CD14-positive monocyte (primary cell): ENCODE measurements around the gene OTC. TPM values are rescaled to one million over a fixed set of nuclear protein-coding genes. Genes with fewer than 3 reads are reported as not detected.

Experiments
- DNase-seq, 3 donors: peaks; one replicate each; pipeline ENCODE4 v3.0.0-alpha.2; 2011 to 2022
- H2AFZ ChIP-seq: 2 replicates; pipeline ENCODE4 v1.6.0; 2012; ENCODE audit warnings: mild to moderate bottlenecking, low read depth, low read length, inconsistent platforms; ENCODE audit not compliant: insufficient read depth, poor library complexity, severe bottlenecking
- H3K27ac ChIP-seq, 2 donors: 1 replicate in 1 of 2; 2 replicates in 1 of 2; pipeline ENCODE4 v1.5.1; 2012 to 2013; ENCODE audit warnings: low read length in 2 of 2, control low read depth in 1 of 2, inconsistent platforms in 1 of 2, low read depth in 1 of 2, mild to moderate bottlenecking in 1 of 2
- H3K27me3 ChIP-seq, 2 donors: one replicate each; pipeline versions ENCODE4 v1.6.0 to v1.6.1; 2011 to 2013; ENCODE audit warnings: low read length in 2 of 2; ENCODE audit not compliant: control insufficient read depth in 2 of 2, insufficient read depth in 2 of 2
- H3K36me3 ChIP-seq, 2 donors: replicated peaks in 1 of 2; 1 replicate in 1 of 2; 2 replicates in 1 of 2; pipeline versions ENCODE4 v1.5.1 to v1.6.1; 2012 to 2013; ENCODE audit warnings: low read length in 2 of 2, control low read depth in 1 of 2, inconsistent platforms in 1 of 2, mild to moderate bottlenecking in 1 of 2; ENCODE audit not compliant: insufficient read depth in 2 of 2, control insufficient read depth in 1 of 2
- H3K4me1 ChIP-seq, 2 donors: 1 replicate in 1 of 2; 2 replicates in 1 of 2; pipeline versions ENCODE4 v1.5.1 to v1.6.1; 2012 to 2013; ENCODE audit warnings: low read length in 2 of 2, control low read depth in 1 of 2, inconsistent platforms in 1 of 2, mild to moderate bottlenecking in 1 of 2, moderate library complexity in 1 of 2; ENCODE audit not compliant: insufficient read depth in 2 of 2, control insufficient read depth in 1 of 2
- H3K4me2 ChIP-seq: replicated peaks from 2 replicates; pipeline ENCODE3; 2012; ENCODE audit warnings: low read length, moderate library complexity, mild to moderate bottlenecking; ENCODE audit not compliant: poor library complexity, severe bottlenecking; ENCODE audit errors: extremely low read depth
- H3K4me3 ChIP-seq, 3 experiments: fragments of 200-600 bp in 1 of 3; sonication (generic) in 1 of 3; replicated peaks in 1 of 3; 1 replicate in 2 of 3; 2 replicates in 1 of 3; pipeline ENCODE4 v1.5.1; 2011 to 2013; ENCODE audit warnings: low read length in 3 of 3, mild to moderate bottlenecking in 3 of 3, control low read depth in 2 of 3, low read depth in 2 of 3, inconsistent platforms in 1 of 3, moderate library complexity in 1 of 3
- H3K79me2 ChIP-seq: 2 replicates; pipeline ENCODE4 v1.6.0; 2012; ENCODE audit warnings: mild to moderate bottlenecking, control low read depth, inconsistent platforms, low read length, moderate library complexity; ENCODE audit not compliant: insufficient read depth
- H3K9ac ChIP-seq: 2 replicates; pipeline ENCODE4 v1.6.0; 2017; ENCODE audit warnings: low read length, mild to moderate bottlenecking; ENCODE audit not compliant: insufficient read depth, poor library complexity, severe bottlenecking
- H3K9me3 ChIP-seq, 2 donors: replicated peaks in 1 of 2; 1 replicate in 1 of 2; 2 replicates in 1 of 2; pipeline versions ENCODE4 v1.5.1 to v1.6.1; 2012 to 2013; ENCODE audit warnings: low read length in 2 of 2, control low read depth in 1 of 2; ENCODE audit not compliant: control insufficient read depth in 1 of 2, insufficient read depth in 1 of 2
- H4K20me1 ChIP-seq: 2 replicates; pipeline ENCODE4 v1.6.0; 2012; ENCODE audit warnings: mild to moderate bottlenecking, low read length, control low read depth, moderate library complexity; ENCODE audit not compliant: insufficient read depth
- H3K27ac Mint-ChIP-seq, 7 donors: one replicate each; pipeline ENCODE4 v1.8.0; 2020; ENCODE audit warnings: mild to moderate bottlenecking in 7 of 7, mixed read lengths in 7 of 7, moderate library complexity in 6 of 7, inconsistent platforms in 2 of 7
- H3K27me3 Mint-ChIP-seq, 3 donors: one replicate each; pipeline ENCODE4 v1.8.0; 2021 to 2022; ENCODE audit warnings: low read depth in 3 of 3, mild to moderate bottlenecking in 3 of 3, mixed read lengths in 3 of 3, moderate library complexity in 3 of 3, inconsistent platforms in 1 of 3
- H3K36me3 Mint-ChIP-seq, 2 donors: one replicate each; pipeline ENCODE4 v1.8.0; 2020; ENCODE audit warnings: mixed read lengths in 2 of 2, inconsistent platforms in 1 of 2, mild to moderate bottlenecking in 1 of 2
- H3K4me1 Mint-ChIP-seq: one replicate; pipeline ENCODE4 v1.8.0; 2020; ENCODE audit warnings: mild to moderate bottlenecking, mixed read lengths
- H3K4me3 Mint-ChIP-seq, 2 donors: one replicate each; pipeline ENCODE4 v1.8.0; 2020; ENCODE audit warnings: mild to moderate bottlenecking in 2 of 2, mixed read lengths in 2 of 2, moderate library complexity in 1 of 2
- H3K9me3 Mint-ChIP-seq, 7 donors: one replicate each; pipeline ENCODE4 v1.8.0; 2020 to 2022; ENCODE audit warnings: mixed read lengths in 7 of 7, mild to moderate bottlenecking in 6 of 7, moderate library complexity in 6 of 7, inconsistent platforms in 2 of 7
- WGBS: methylation state at CpG from one replicate; pipeline ENCODE4 v1.1.5; 2013; ENCODE audit warnings: missing lambda C conversion rate; ENCODE audit not compliant: insufficient coverage; 5-methylcytosine and 5-hydroxymethylcytosine counted together
- intact Hi-C, 2 donors: fragments of 100-400 bp; cut with micrococcal nuclease; formaldehyde crosslinking; loops; one replicate each; pipeline versions ENCODE4 v1.15.0 to v1.15.1; 2023
- polyA plus RNA-seq, 3 donors: library from polyadenylated mRNA; depleted of rRNA in 1 of 3; unstranded in 2 of 3; stranded (reverse) in 1 of 3; fragments of 300-500 nt in 2 of 3; fragments of >200 nt in 1 of 3; fragmentation: Illumina TruSeq in 2 of 3; gene quantifications; 1 replicate in 2 of 3; 2 replicates in 1 of 3; pipeline ENCODE4 v1.2.3, GENCODE V29; 2012 to 2021
- TF ChIP-seq, protein P1 (sequence below): fragments of 200-600 bp; IDR thresholded peaks from one replicate; pipeline ENCODE4 v1.8.0; 2022; ENCODE audit warnings: antibody characterized with exemption, mild to moderate bottlenecking

Gene OTC
- polyA plus RNA-seq, 3 donors: not detected

DNA sequence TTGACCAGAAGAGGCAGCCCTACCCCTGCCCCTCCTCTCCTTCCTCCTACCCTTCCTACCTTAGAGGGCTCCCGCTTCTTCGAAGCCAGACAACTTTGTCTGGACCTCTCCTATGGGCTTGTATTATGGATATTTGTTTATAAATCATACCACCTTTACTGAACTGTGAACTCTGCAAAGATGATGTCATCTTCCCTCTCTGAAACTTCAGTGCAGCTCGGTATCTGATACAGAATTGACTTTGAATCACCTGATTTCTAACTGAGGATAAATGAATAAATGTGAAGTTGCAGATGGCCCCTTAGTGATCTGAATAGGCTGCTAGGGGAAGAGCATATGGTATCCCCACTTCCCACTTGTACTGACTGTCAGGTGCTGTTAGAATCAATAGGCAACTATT is 1.1 kb upstream of the OTC start:
- H3K4me1 ChIP-seq: peaks cover 11 to 19% of the 10 kb centered on the region in 2 donors
- Mint-ChIP-seq H3K4me1 (peaks cover 18% of the 10 kb centered on the region), H3K4me3 (no peak overlapping the region), H3K27ac (no peak overlapping the region), H3K36me3 (peaks cover 0 to 4% of the 10 kb centered on the region in 2 donors), H3K27me3 (peaks cover 2 to 6% (median 2%) of the 10 kb centered on the region in 3 donors), H3K9me3 (peaks cover 0 to 6% (median 2%) of the 10 kb centered on the region in 7 donors)
- DNase-seq: no peak
- H3K36me3 ChIP-seq: no peaks in the 10 kb centered on the region
- TF ChIP-seq, protein P1, sequence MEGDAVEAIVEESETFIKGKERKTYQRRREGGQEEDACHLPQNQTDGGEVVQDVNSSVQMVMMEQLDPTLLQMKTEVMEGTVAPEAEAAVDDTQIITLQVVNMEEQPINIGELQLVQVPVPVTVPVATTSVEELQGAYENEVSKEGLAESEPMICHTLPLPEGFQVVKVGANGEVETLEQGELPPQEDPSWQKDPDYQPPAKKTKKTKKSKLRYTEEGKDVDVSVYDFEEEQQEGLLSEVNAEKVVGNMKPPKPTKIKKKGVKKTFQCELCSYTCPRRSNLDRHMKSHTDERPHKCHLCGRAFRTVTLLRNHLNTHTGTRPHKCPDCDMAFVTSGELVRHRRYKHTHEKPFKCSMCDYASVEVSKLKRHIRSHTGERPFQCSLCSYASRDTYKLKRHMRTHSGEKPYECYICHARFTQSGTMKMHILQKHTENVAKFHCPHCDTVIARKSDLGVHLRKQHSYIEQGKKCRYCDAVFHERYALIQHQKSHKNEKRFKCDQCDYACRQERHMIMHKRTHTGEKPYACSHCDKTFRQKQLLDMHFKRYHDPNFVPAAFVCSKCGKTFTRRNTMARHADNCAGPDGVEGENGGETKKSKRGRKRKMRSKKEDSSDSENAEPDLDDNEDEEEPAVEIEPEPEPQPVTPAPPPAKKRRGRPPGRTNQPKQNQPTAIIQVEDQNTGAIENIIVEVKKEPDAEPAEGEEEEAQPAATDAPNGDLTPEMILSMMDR: no peak
- H3K27me3 ChIP-seq: no peaks in the 10 kb centered on the region
- H3K27ac ChIP-seq: no peak overlapping the region
- no peak overlapping the region for H3K4me2 ChIP-seq
- H2AFZ ChIP-seq: no peak overlapping the region
- H3K9ac ChIP-seq: no peak overlapping the region
- no peak overlapping the region for H3K4me3 ChIP-seq
- intact Hi-C loops: no loop called here
- no peaks in the 10 kb centered on the region for H4K20me1 ChIP-seq
- H3K79me2 ChIP-seq: no peaks in the 10 kb centered on the region
- no CpG with 5 or more reads among the region's 3 CpGs for WGBS
- H3K9me3 ChIP-seq: no peaks in the 10 kb centered on the region

DNA sequence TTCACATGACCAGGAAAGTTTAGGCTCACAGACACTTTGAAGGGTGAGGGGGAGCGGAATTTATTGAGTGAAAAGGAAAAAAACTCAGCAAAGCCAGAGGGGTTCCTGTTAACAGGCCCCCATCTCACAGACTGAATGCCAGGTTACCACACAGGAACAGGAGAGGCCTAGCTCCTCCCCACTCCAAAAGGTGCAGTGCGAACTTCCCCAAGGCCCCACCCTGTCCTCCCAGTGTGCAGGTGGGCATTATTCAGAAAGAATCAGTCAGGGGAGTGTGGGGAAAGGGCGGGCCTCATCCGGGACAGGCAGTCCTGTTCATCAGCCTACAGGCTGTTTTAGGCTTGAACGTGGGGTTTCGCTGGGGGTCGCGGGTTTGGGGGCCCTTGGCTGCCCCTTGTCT is 4.0 kb downstream of the OTC start:
- Mint-ChIP-seq H3K27me3 (peaks cover 0 to 5% (median 0%) of the 10 kb centered on the region in 3 donors), H3K4me1 (peaks cover 2% of the 10 kb centered on the region), H3K36me3 (no peaks in the 10 kb centered on the region), H3K27ac (no peak overlapping the region), H3K9me3 (peaks cover 0 to 2% (median 0%) of the 10 kb centered on the region in 7 donors), H3K4me3 (no peak overlapping the region)
- Histone ChIP-seq H3K4me3 (no peak overlapping the region), H3K27me3 (no peaks in the 10 kb centered on the region), H3K79me2 (no peaks in the 10 kb centered on the region), H2AFZ (no peak overlapping the region), H3K4me2 (no peak overlapping the region), H3K9ac (no peak overlapping the region), H3K36me3 (no peaks in the 10 kb centered on the region), H4K20me1 (no peaks in the 10 kb centered on the region), H3K9me3 (no peaks in the 10 kb centered on the region), H3K27ac (no peak overlapping the region), H3K4me1 (no peaks in the 10 kb centered on the region)
- WGBS: no CpG with 5 or more reads among the region's 8 CpGs
- TF ChIP-seq, protein P1: no peak
- no peak for DNase-seq
- intact Hi-C loops: no loop called here
